ENCODE data around the gene CFAP221.

DNA sequence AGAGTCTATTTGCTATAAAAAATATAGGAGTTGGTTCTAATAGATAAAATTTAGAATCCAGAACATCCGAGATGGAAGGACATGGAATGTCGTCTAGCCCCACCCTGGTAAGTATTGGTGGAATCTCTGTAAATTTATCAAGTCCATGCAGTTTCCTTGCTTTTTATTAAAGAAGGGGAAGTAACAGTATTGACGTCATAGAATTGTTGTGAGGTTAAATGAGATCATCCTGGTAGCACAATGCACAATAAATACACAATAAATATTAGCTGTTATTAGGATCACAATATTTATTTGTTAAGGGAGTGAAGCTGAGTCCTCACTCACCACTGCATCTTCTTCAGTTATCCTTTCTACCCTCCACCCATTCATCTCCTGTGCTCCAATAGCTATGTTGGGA lies 118.0 kb downstream of the CFAP221 start:
- no peak for TF ChIP-seq EZH2phosphoT487 (IDR thresholded peaks at IDR 0.05; ENCODE audit: insufficient read depth, low read depth)
- no peak for TF ChIP-seq EZH2 (IDR thresholded peaks at IDR 0.05; ENCODE audit: insufficient read depth, poor library complexity, severe bottlenecking)

Measured in GM23248 (cell line).